B cell (primary cell): Measurements from ENCODE around the gene PTPRF.

ENCODE experiments used
- EZH2 ChIP-seq: IDR thresholded peaks from 2 replicates; pipeline ENCODE4 v1.6.1; 2012; ENCODE audit warnings: borderline replicate concordance, low read depth, mild to moderate bottlenecking, moderate library complexity, low read length; ENCODE audit not compliant: insufficient read depth, poor library complexity, severe bottlenecking
- TF ChIP-seq, protein P1 (sequence below): fragments of 200-600 bp; IDR thresholded peaks from one replicate; pipeline ENCODE4 v1.8.0; 2022; ENCODE audit warnings: antibody characterized with exemption, mild to moderate bottlenecking

DNA sequence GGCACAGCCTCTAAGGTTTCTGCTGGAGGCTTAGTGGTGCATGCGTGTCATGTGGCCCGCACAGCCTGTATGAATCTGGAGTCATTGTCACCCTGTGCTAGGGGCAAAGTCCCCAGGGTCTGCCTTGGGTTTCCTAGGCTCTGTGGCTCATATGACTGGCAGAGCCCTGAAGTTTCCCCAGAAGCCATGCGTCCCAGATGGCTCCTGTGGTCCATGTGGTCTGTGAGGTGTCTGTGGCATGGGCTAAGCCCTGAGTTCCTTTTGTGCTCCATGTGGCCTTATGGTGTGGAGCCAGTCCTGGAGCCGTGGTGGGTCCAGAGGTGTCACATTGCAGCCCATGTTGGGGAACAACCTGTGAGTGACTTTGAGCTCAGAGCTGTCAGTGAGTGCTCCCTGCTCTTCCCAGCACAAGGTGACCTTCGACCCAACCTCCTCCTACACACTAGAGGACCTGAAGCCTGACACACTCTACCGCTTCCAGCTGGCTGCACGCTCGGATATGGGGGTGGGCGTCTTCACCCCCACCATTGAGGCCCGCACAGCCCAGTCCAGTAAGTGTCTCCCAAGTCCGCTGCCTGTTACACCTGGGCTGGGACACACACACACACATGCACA, 61.5 kb downstream of the PTPRF start:
- no peak for TF ChIP-seq EZH2
- TF ChIP-seq, protein P1, sequence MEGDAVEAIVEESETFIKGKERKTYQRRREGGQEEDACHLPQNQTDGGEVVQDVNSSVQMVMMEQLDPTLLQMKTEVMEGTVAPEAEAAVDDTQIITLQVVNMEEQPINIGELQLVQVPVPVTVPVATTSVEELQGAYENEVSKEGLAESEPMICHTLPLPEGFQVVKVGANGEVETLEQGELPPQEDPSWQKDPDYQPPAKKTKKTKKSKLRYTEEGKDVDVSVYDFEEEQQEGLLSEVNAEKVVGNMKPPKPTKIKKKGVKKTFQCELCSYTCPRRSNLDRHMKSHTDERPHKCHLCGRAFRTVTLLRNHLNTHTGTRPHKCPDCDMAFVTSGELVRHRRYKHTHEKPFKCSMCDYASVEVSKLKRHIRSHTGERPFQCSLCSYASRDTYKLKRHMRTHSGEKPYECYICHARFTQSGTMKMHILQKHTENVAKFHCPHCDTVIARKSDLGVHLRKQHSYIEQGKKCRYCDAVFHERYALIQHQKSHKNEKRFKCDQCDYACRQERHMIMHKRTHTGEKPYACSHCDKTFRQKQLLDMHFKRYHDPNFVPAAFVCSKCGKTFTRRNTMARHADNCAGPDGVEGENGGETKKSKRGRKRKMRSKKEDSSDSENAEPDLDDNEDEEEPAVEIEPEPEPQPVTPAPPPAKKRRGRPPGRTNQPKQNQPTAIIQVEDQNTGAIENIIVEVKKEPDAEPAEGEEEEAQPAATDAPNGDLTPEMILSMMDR, result no peak
